HepG2 (cell line): Measurements from ENCODE around the gene CALR. TPM values are rescaled to one million over a fixed set of nuclear protein-coding genes. Genes with fewer than 3 reads are reported as not detected.
A peak's percentile ranks its signal among the peaks of the same experiment; 100 is the strongest.

Source experiments
- ARNTL ChIP-seq: sonication (generic); formaldehyde crosslinking; IDR thresholded peaks from 2 replicates; pipeline ENCODE4 v1.4.0; 2020; ENCODE audit warnings: mild to moderate bottlenecking, missing genetic modification reagents
- ERF ChIP-seq: IDR thresholded peaks from 2 replicates; pipeline ENCODE4 v1.6.1; 2018; ENCODE audit warnings: missing biosample characterization, missing genetic modification reagents
- HMGXB3 ChIP-seq: sonication (generic); formaldehyde crosslinking; IDR thresholded peaks from 2 replicates; pipeline ENCODE4 v1.4.0; 2020; ENCODE audit warnings: missing genetic modification reagents, borderline replicate concordance
- HNRNPLL ChIP-seq: fragments of 200-400 bp; formaldehyde crosslinking; IDR thresholded peaks from 2 replicates; pipeline ENCODE4 v1.6.1; 2017; ENCODE audit warnings: mild to moderate bottlenecking, low read depth, low read length; ENCODE audit not compliant: poor library complexity, severe bottlenecking
- MIER2 ChIP-seq: IDR thresholded peaks from 2 replicates; pipeline ENCODE4 v1.6.1; 2016; ENCODE audit warnings: missing biosample characterization, missing genetic modification reagents
- PHF5A ChIP-seq: IDR thresholded peaks from one replicate; pipeline ENCODE4 v1.6.1; 2018; ENCODE audit warnings: low read depth, missing genetic modification reagents; ENCODE audit not compliant: unreplicated experiment
- POLR2G ChIP-seq: fragments of 200-400 bp; formaldehyde crosslinking; IDR thresholded peaks from 2 replicates; pipeline ENCODE4 v1.6.1; 2018; ENCODE audit warnings: mild to moderate bottlenecking, low read depth, low read length, moderate library complexity
- TAF1 ChIP-seq: sonication (generic); formaldehyde crosslinking; IDR thresholded peaks from 2 replicates; pipeline ENCODE4 v1.4.0; 2020; ENCODE audit warnings: missing genetic modification reagents
- ZMAT3 ChIP-seq: sonication (generic); formaldehyde crosslinking; conservative IDR thresholded peaks from 2 replicates; pipeline ENCODE4 v1.7.0; 2021; ENCODE audit warnings: missing genetic modification reagents
- ZNF619 ChIP-seq: sonication (generic); formaldehyde crosslinking; IDR thresholded peaks from 2 replicates; pipeline ENCODE4 v1.4.0; 2020; ENCODE audit warnings: mild to moderate bottlenecking, missing genetic modification reagents
- polyA plus RNA-seq, 8 experiments: library from polyadenylated mRNA; depleted of rRNA in 3 of 8; stranded (reverse) in 7 of 8; unstranded in 1 of 8; fragments of >200 nt; fragmentation: Illumina TruSeq in 4 of 8; extraction: Trizol in 4 of 8; gene quantifications; 2 replicates each; pipeline versions ENCODE4 v1.2.1 to v1.2.3, GENCODE V29; 2011 to 2016; ENCODE audit warnings: low read depth in 4 of 8, missing spikeins in 1 of 8, mixed read lengths in 1 of 8; ENCODE audit not compliant: insufficient read depth in 1 of 8
- total RNA-seq, 5 experiments: library from RNA; depleted of rRNA; stranded (reverse); fragments of >200 nt; fragmentation: Illumina TruSeq; extraction: Trizol; gene quantifications; 2 replicates each; pipeline ENCODE4 v1.2.3, GENCODE V29; 2016; ENCODE audit warnings: low read depth in 1 of 5
- TF ChIP-seq, protein P1 (sequence below), 2 experiments: sonication (generic) in 1 of 2; formaldehyde crosslinking in 1 of 2; IDR thresholded peaks; 2 replicates each; pipeline versions ENCODE4 v1.6.1 to v1.9.0; 2014 to 2022; ENCODE audit warnings: antibody characterized with exemption in 1 of 2, borderline replicate concordance in 1 of 2, inconsistent platforms in 1 of 2, low read depth in 1 of 2, missing genetic modification reagents in 1 of 2
- TF ChIP-seq, protein P2 (sequence below): sonication (generic); formaldehyde crosslinking; IDR thresholded peaks from 2 replicates; pipeline ENCODE4 v1.4.0; 2020; ENCODE audit warnings: missing genetic modification reagents
- TF ChIP-seq, protein P3 (sequence below): sonication (generic); formaldehyde crosslinking; IDR thresholded peaks from 2 replicates; pipeline ENCODE4 v1.4.0; 2020; ENCODE audit warnings: missing genetic modification reagents; ENCODE audit errors: not compliant biosample characterization

CALR gene
- total and polyA plus RNA-seq, 2 of the 13 experiments (the other 11 are each of a cell fraction or from before 2014, with no cell fraction given), result 898 to 934 TPM

GRCh38 chr19:12933287-12934072, 4.9 kb upstream of the CALR start, which contains the start of gene FARSA (continued):
- 0 out of 2 replicates have a peak, but pooled peaks have one; percentile 45 for TF ChIP-seq ZMAT3 (CRISPR knock-in tag)
- peak; percentile 96 for TF ChIP-seq POLR2G
- TF ChIP-seq TAF1 (CRISPR knock-in tag), result peak; percentile 97
- TF ChIP-seq, protein P1, sequence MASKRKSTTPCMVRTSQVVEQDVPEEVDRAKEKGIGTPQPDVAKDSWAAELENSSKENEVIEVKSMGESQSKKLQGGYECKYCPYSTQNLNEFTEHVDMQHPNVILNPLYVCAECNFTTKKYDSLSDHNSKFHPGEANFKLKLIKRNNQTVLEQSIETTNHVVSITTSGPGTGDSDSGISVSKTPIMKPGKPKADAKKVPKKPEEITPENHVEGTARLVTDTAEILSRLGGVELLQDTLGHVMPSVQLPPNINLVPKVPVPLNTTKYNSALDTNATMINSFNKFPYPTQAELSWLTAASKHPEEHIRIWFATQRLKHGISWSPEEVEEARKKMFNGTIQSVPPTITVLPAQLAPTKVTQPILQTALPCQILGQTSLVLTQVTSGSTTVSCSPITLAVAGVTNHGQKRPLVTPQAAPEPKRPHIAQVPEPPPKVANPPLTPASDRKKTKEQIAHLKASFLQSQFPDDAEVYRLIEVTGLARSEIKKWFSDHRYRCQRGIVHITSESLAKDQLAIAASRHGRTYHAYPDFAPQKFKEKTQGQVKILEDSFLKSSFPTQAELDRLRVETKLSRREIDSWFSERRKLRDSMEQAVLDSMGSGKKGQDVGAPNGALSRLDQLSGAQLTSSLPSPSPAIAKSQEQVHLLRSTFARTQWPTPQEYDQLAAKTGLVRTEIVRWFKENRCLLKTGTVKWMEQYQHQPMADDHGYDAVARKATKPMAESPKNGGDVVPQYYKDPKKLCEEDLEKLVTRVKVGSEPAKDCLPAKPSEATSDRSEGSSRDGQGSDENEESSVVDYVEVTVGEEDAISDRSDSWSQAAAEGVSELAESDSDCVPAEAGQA (IDR thresholded peaks at IDR 0.05; ENCODE audit: low read depth), result peak; percentile 97
- TF ChIP-seq, protein P1 (CRISPR knock-in tag; IDR thresholded peaks at IDR 0.05; ENCODE audit: borderline replicate concordance), result no peak
- peak; percentile 54; the same call in 1 of the 2 replicates for TF ChIP-seq ERF (CRISPR knock-in tag)
- TF ChIP-seq, protein P2, sequence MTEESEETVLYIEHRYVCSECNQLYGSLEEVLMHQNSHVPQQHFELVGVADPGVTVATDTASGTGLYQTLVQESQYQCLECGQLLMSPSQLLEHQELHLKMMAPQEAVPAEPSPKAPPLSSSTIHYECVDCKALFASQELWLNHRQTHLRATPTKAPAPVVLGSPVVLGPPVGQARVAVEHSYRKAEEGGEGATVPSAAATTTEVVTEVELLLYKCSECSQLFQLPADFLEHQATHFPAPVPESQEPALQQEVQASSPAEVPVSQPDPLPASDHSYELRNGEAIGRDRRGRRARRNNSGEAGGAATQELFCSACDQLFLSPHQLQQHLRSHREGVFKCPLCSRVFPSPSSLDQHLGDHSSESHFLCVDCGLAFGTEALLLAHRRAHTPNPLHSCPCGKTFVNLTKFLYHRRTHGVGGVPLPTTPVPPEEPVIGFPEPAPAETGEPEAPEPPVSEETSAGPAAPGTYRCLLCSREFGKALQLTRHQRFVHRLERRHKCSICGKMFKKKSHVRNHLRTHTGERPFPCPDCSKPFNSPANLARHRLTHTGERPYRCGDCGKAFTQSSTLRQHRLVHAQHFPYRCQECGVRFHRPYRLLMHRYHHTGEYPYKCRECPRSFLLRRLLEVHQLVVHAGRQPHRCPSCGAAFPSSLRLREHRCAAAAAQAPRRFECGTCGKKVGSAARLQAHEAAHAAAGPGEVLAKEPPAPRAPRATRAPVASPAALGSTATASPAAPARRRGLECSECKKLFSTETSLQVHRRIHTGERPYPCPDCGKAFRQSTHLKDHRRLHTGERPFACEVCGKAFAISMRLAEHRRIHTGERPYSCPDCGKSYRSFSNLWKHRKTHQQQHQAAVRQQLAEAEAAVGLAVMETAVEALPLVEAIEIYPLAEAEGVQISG (CRISPR knock-in tag), result peak; percentile 95
- TF ChIP-seq, protein P3, sequence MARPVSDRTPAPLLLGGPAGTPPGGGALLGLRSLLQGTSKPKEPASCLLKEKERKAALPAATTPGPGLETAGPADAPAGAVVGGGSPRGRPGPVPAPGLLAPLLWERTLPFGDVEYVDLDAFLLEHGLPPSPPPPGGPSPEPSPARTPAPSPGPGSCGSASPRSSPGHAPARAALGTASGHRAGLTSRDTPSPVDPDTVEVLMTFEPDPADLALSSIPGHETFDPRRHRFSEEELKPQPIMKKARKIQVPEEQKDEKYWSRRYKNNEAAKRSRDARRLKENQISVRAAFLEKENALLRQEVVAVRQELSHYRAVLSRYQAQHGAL, result no peak
- TF ChIP-seq MIER2, result peak; percentile 33; the same call in 1 of the 2 replicates
- peak; percentile 30 for TF ChIP-seq HNRNPLL
- peak; percentile 62; the same call in 1 of the 2 replicates for TF ChIP-seq ARNTL (CRISPR knock-in tag)
- TF ChIP-seq PHF5A, result no peak
- peak; percentile 87; the same call in 1 of the 2 replicates for TF ChIP-seq HMGXB3 (CRISPR knock-in tag)
- peak; percentile 71; the same call in 1 of the 2 replicates for TF ChIP-seq ZNF619 (CRISPR knock-in tag)
